Neural progenitor cell (in vitro differentiated cells): ENCODE measurements around the gene ABCC1. TPM values are rescaled to one million over a fixed set of nuclear protein-coding genes. Genes with fewer than 3 reads are reported as not detected.
A peak's percentile ranks its signal among the peaks of the same experiment; 100 is the strongest.

Experiments used
- DNase-seq: peaks from one replicate; pipeline ENCODE4 v3.0.0-alpha.2; 2016; ENCODE audit warnings: low spot score
- H2AFZ ChIP-seq: fragments of 200-600 bp; sonication (generic); replicated peaks from 2 replicates; pipeline ENCODE4 v1.6.1; 2016; ENCODE audit warnings: antibody characterized with exemption
- H3F3A ChIP-seq: fragments of 200-600 bp; sonication (generic); 2 replicates; pipeline ENCODE4 v1.6.1; 2016; ENCODE audit warnings: antibody characterized with exemption, low read depth
- H3K27ac ChIP-seq: fragments of 200-600 bp; sonication (generic); 2 replicates; pipeline ENCODE4 v1.5.1; 2016; ENCODE audit warnings: mild to moderate bottlenecking
- H3K27me3 ChIP-seq: fragments of 200-600 bp; sonication (generic); 2 replicates; pipeline ENCODE4 v1.6.1; 2016; ENCODE audit warnings: mild to moderate bottlenecking, moderate library complexity
- H3K36me3 ChIP-seq: fragments of 200-600 bp; sonication (generic); 2 replicates; pipeline ENCODE4 v1.5.1; 2016
- H3K4me1 ChIP-seq: fragments of 200-600 bp; sonication (generic); 2 replicates; pipeline ENCODE4 v1.6.1; 2016; ENCODE audit warnings: mixed run types
- H3K4me2 ChIP-seq: fragments of 200-600 bp; sonication (generic); 2 replicates; pipeline ENCODE4 v1.6.1; 2016
- H3K4me3 ChIP-seq: fragments of 200-600 bp; sonication (generic); 2 replicates; pipeline ENCODE4 v1.5.1; 2016
- H3K79me2 ChIP-seq: fragments of 200-600 bp; sonication (generic); 2 replicates; pipeline ENCODE4 v1.6.1; 2016; ENCODE audit warnings: low read depth
- H3K9ac ChIP-seq: fragments of 200-600 bp; sonication (generic); 2 replicates; pipeline ENCODE4 v1.6.1; 2016
- H3K9me3 ChIP-seq: fragments of 200-600 bp; sonication (generic); 2 replicates; pipeline ENCODE4 v1.5.1; 2016; ENCODE audit warnings: low read depth
- H4K20me1 ChIP-seq: fragments of 200-600 bp; sonication (generic); 2 replicates; pipeline ENCODE4 v1.6.1; 2016; ENCODE audit warnings: low read depth
- H3K27ac Mint-ChIP-seq: 3 replicates; pipeline ENCODE4 v1.8.0; 2021; ENCODE audit warnings: mixed read lengths
- H3K27me3 Mint-ChIP-seq: 2 replicates; pipeline ENCODE4 v1.8.0; 2022; ENCODE audit warnings: low read depth, mild to moderate bottlenecking, inconsistent platforms, moderate library complexity, mixed read lengths; ENCODE audit not compliant: insufficient read depth
- H3K36me3 Mint-ChIP-seq: 3 replicates; pipeline ENCODE4 v1.8.0; 2021; ENCODE audit warnings: mixed read lengths
- H3K4me1 Mint-ChIP-seq: 3 replicates; pipeline ENCODE4 v1.8.0; 2021; ENCODE audit warnings: mixed read lengths
- H3K4me3 Mint-ChIP-seq: 3 replicates; pipeline ENCODE4 v1.8.0; 2021; ENCODE audit warnings: mild to moderate bottlenecking, moderate library complexity, mixed read lengths
- H3K9me3 Mint-ChIP-seq: 3 replicates; pipeline ENCODE4 v1.8.0; 2020; ENCODE audit warnings: mixed read lengths
- EZH2 ChIP-seq: fragments of 200-600 bp; sonication (generic); IDR thresholded peaks from 2 replicates; pipeline ENCODE4 v1.6.1; 2017; ENCODE audit warnings: antibody characterized with exemption, mild to moderate bottlenecking, moderate library complexity
- EZH2phosphoT487 ChIP-seq: fragments of 200-600 bp; sonication (generic); IDR thresholded peaks from 2 replicates; pipeline ENCODE4 v1.6.1; 2017; ENCODE audit warnings: antibody characterized with exemption
- total RNA-seq: library from RNA; depleted of rRNA; stranded (reverse); fragments of >200 nt; gene quantifications from 2 replicates; pipeline ENCODE4 v1.2.3, GENCODE V29; 2015; ENCODE audit warnings: low replicate concordance
- TF ChIP-seq, protein P1 (sequence below): fragments of 200-600 bp; sonication (generic); IDR thresholded peaks from 2 replicates; pipeline ENCODE4 v1.5.1; 2017; ENCODE audit warnings: antibody characterized with exemption, mild to moderate bottlenecking

ABCC1 gene
- total RNA-seq, 1 donor from 2014 or later, result 17.5 TPM

DNA sequence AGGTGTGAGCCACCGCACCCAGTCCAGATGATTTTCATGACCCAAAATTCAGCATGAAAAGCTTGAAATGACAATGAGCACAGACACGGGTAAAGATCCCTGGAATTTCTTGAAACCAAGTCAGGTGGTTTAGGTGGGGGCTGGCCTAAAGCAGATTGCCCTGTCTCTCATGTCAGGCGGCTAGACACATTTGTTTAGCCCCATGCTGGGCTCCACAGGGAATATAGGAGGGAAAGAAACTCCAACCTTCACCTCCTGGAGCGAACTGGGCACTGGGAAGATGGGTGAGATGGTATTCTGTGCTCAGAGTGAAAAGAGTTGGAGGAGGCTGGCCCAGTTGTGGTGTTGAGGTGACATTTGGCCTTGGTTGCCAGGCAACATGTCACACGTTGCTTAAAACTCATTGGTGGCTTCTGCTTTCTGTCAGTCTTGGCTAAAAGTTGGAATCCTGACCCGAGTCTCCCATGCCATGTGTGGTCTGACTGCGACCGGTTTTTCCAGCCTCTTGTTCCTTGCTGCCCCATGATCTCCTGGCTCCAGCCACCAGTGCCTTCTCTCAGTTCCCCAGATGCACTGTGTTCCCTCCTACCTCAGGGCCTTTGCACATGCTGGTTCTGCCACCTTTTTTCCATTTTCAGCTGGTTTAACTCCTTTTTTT is 160.2 kb downstream of the ABCC1 start:
- Histone ChIP-seq H3K4me2 (no peak overlapping the region), H3K4me3 (no peak overlapping the region), H3K79me2 (no peaks in the 10 kb centered on the region), H3K4me1 (no peaks in the 10 kb centered on the region), H3K36me3 (no peaks in the 10 kb centered on the region), H3K27ac (no peak overlapping the region), H2AFZ (no peak overlapping the region), H3K9ac (no peak overlapping the region), H3K27me3 (no peaks in the 10 kb centered on the region), H3F3A (no peaks in the 10 kb centered on the region), H3K9me3 (no peaks in the 10 kb centered on the region), H4K20me1 (peaks cover 4% of the 10 kb centered on the region)
- Mint-ChIP-seq H3K36me3 (peaks cover 7% of the 10 kb centered on the region), H3K4me3 (no peak overlapping the region), H3K27me3 (peaks cover 5% of the 10 kb centered on the region), H3K9me3 (no peaks in the 10 kb centered on the region), H3K27ac (peak overlapping the region; percentile 46), H3K4me1 (peaks cover 5% of the 10 kb centered on the region)
- TF ChIP-seq EZH2phosphoT487 (no peak), EZH2 (no peak)
- TF ChIP-seq, protein P1, sequence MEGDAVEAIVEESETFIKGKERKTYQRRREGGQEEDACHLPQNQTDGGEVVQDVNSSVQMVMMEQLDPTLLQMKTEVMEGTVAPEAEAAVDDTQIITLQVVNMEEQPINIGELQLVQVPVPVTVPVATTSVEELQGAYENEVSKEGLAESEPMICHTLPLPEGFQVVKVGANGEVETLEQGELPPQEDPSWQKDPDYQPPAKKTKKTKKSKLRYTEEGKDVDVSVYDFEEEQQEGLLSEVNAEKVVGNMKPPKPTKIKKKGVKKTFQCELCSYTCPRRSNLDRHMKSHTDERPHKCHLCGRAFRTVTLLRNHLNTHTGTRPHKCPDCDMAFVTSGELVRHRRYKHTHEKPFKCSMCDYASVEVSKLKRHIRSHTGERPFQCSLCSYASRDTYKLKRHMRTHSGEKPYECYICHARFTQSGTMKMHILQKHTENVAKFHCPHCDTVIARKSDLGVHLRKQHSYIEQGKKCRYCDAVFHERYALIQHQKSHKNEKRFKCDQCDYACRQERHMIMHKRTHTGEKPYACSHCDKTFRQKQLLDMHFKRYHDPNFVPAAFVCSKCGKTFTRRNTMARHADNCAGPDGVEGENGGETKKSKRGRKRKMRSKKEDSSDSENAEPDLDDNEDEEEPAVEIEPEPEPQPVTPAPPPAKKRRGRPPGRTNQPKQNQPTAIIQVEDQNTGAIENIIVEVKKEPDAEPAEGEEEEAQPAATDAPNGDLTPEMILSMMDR, result no peak
- DNase-seq, result no peak

DNA sequence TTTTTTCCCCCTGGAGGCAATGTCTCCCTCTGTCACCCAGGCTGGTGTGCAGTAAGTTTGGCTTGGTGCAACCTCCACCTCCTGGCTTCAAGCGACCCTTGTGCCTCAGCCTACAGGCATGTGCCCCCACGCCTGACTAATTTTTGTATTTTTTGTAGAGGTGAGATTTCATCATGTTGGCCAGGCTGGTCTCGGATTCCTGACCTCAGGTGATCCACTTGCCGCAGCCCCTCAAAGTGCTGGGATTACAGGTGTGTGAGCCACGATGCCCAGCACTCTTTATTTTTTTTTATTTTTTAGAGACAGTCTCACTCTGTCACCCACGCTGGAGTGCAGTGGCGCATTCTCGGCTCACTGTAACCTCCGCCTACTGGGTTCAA is 160.7 kb downstream of the ABCC1 start:
- H3K9me3 Mint-ChIP-seq, result no peaks in the 10 kb centered on the region
- Histone ChIP-seq H3K27ac (no peak overlapping the region), H4K20me1 (peaks cover 4% of the 10 kb centered on the region), H3K36me3 (no peaks in the 10 kb centered on the region), H3K4me3 (no peak overlapping the region), H2AFZ (no peak overlapping the region), H3K9ac (no peak overlapping the region), H3K9me3 (no peaks in the 10 kb centered on the region), H3K27me3 (no peaks in the 10 kb centered on the region), H3K79me2 (no peaks in the 10 kb centered on the region), H3K4me2 (no peak overlapping the region), H3F3A (no peaks in the 10 kb centered on the region), H3K4me1 (no peaks in the 10 kb centered on the region)
- no peak overlapping the region for H3K27ac Mint-ChIP-seq
- H3K4me3 Mint-ChIP-seq, result no peak overlapping the region
- H3K4me1 Mint-ChIP-seq, result peaks cover 5% of the 10 kb centered on the region
- TF ChIP-seq EZH2phosphoT487, result no peak
- TF ChIP-seq EZH2, result no peak
- TF ChIP-seq, protein P1, result no peak
- DNase-seq, result no peak
- H3K36me3 Mint-ChIP-seq, result peaks cover 11% of the 10 kb centered on the region
- peaks cover 5% of the 10 kb centered on the region for H3K27me3 Mint-ChIP-seq

DNA sequence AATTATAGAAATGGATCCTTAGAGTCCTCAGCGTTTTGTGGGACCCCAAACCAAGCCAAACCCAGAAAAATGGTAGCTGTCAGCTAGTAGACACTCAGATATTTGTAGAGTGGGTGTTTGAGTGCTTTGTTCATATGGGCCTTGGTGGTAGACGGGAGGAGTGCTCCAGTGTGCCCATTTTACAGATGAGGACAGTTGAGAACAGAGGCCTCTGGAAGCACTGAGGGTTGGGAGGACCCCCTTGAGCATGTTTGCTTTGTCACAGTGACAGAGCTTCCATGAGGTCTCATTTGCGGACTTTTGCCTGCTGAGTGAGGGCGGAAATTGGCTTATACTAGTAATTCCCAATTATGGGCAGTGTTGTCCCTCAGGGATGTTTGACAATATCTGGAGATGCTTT is 162.2 kb downstream of the ABCC1 start:
- no peak overlapping the region for H3K27ac ChIP-seq
- Mint-ChIP-seq H3K4me3 (no peak overlapping the region), H3K4me1 (peaks cover 2% of the 10 kb centered on the region), H3K27me3 (peaks cover 5% of the 10 kb centered on the region), H3K27ac (no peak overlapping the region), H3K36me3 (peaks cover 15% of the 10 kb centered on the region), H3K9me3 (no peaks in the 10 kb centered on the region)
- H3K4me2 ChIP-seq, result no peak overlapping the region
- H3K27me3 ChIP-seq, result no peaks in the 10 kb centered on the region
- no peak overlapping the region for H3K9ac ChIP-seq
- no peaks in the 10 kb centered on the region for H3K79me2 ChIP-seq
- H3K4me3 ChIP-seq, result no peak overlapping the region
- H3F3A ChIP-seq, result no peaks in the 10 kb centered on the region
- no peak for DNase-seq
- TF ChIP-seq EZH2 (no peak), EZH2phosphoT487 (no peak)
- TF ChIP-seq, protein P1, result no peak
- H3K4me1 ChIP-seq, result no peaks in the 10 kb centered on the region
- H2AFZ ChIP-seq, result no peak overlapping the region
- H4K20me1 ChIP-seq, result peaks cover 4% of the 10 kb centered on the region
- no peaks in the 10 kb centered on the region for H3K9me3 ChIP-seq
- H3K36me3 ChIP-seq, result peaks cover under 1% of the 10 kb centered on the region
